Measurements from ENCODE around the gene SRXN1.
"Not testable (repeated sequence)": the region's sequence is repeated elsewhere in the genome, so short reads cannot be mapped to it uniquely, and the experiment has no call there.

SRXN1 gene

DNA sequence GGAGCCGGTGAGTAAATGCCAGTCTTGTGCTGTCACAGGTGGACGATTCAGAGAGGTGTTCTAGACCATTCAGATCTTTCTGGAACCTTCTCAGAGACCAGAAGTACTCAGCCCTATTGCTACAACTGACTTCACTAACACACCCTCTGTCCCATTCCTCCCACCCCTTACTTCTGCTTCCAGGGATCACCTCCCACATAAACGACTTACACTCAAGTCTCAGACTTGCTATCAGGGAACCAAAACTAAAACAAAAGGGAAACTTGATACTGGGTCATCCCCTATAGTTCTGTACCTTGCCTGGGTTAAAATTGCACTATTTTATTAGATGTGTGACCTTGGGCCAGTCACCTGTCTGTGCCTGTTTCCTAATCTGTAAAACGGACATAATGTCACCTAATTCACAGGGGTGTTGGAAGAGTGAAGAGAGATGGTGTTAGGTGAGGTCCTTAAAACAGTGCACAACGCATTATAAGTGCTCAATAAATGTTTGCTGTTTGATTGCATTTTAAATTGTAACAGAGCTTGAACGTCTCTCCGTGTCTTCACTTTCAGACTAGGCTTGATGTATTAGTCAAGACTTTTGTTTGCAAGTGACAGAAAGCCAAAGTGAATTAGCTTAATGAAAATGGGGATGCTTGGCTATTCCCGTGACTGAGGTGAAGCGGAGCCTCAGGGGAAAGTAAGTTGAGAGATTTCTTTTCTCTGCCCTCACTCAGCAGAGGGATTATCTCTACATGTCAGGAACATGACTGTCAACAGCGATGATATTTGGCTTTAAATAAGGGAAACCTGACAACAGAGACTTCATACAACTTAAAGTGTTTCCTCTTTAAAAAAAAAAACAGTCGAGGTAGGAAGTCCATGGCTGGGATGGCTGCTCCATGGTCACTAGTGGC lies 3.0 kb upstream of the SRXN1 start:
- no peak for DNase-seq (ENCODE audit: low read depth in 2 of 2)

DNA sequence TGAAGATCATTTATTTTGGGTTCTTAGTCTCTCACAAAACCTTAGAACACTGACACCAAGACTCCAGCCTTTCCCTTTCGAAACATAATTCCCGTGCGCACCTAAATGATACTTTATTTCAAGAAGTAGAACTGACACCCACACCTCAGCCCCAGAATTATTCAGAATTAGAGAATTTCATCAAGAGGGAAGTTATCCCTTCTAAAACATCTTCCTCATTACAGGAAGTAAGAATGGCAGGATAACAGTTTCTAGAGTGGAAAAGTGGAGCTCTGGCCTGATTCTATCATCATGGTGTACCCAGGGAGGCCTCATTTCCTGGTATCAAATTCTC lies 1.4 kb upstream of the SRXN1 start:
- no peak for DNase-seq (ENCODE audit: low read depth in 2 of 2)

DNA sequence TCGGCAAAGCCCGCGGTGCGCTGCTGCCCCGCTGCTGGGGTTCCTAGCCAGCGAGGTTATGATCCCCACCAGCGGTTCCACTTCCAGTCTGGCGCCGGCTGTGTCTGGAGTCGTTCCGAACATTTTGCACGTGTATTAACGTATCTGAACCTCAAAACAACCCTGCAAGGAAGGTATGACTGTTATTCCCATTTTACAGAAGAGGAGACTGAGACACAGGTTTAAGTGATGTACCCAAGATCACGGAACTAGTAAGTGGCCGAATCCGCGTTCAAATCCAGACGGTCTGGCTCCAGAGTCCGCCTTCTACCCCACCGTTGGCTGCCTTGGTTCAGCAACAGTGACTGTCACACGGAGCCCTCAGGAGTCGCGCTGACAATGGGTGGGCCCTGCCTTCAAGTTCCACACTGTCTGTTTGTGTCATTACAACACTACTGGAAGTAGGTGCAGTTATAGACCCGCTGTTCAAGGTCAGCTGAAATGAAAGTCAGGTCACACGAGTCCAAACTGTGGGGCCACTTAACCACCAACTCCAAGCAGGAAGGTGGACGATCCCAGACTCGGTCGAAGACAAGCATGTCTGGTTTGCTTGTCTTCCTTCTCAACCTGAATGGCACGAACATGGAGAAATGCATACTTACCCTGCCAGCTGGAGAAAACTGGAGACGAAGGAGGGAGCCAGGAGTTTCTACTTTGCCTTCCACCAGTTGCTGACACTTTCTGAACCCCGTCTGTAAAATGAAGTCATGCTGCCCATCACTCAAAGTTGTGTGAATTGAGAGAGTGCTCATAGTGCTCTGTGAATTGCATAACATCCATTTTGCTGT lies 803 bp upstream of the SRXN1 start:
- DNase-seq (ENCODE audit: low read depth in 2 of 2) = no peak

DNA sequence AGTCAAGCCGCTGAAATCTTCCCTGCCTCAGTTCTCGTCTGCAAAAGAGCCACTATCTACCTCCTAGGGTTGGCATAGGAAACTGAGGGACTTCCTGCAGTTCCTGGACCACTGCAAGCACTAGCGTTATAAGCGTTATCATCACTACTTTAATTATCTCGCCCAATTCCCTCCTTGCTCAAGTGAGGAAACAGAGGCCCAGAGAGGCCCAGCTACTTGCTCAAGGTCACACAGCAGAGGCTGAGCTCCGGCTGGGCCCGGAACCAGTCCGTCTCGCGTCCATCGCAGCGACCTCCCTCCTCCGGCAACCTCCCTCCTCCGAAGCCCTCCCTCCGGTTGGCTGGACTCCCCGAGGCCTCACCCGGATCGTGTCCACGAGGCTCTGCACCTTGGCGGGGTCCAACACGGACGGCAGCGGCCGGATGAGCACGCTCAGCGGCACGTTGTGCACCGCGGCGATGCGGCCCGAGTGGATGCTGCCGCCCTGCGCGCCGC lies 338 bp downstream of the SRXN1 start:
- DNase-seq (ENCODE audit: low read depth in 2 of 2) = no peak

DNA sequence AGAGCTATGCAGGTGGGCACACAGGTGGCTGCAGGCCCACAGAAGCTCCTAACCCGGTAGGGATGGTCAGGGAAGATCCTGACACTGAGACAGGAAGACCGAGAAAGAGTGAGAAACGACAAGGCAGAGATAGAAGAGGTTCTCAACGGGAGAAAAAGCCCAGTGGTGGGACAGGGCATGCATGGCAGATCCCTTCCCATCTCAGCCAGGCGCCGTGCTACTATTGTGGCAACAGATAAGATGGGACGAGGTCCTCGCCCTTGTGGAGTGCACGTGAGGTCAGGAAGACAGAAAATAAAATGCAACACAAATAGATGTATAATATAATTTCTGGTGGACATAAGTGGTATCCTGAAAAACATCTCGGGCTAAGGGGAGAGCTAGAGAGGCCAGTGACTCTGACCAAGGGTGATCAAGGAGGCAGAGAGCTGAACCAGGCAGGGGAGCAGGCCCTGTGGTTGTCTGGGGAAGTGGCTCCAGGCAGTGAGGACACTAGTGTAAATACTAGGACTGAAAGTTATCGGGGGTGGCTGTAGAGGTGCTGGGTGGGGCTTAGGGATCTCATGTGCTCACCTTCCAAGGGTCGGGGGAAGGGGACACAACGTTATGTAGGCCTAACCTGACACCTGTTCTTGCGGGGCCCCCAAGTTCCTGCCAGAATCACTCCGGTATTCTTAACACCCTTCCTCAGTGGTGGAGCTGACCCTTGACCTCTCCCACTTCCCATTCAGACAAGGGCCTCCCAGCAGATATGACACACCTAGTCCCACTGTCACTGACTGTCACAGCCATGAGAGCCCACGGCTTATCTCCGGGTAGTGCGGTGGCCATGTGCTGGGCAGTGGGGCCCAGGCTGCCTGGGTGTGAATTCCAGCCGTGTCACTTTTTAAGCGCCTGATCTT lies 1.0 kb downstream of the SRXN1 start:
- DNase-seq (ENCODE audit: low read depth in 2 of 2) = no peak

DNA sequence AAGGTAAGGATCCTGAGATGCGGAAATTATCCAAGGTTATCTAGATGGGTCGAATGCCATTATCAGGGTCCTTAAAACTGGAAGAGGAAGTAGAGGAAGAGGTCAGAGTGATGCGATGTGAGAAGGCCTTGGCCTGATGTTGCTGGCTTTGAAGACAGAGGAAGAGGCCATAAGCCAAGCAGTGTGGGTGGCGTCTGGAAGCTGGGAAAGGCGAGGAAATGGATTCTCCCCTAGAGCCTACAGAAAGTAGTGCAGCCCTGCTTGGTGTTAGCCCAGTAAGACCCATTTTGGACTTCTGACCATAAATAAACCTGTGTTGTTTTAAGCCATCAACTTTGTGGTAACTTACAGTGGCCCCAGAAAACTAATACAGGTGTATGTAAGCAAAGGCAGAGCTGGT lies 2.0 kb downstream of the SRXN1 start:
- no peak for DNase-seq (ENCODE audit: low read depth in 2 of 2)

DNA sequence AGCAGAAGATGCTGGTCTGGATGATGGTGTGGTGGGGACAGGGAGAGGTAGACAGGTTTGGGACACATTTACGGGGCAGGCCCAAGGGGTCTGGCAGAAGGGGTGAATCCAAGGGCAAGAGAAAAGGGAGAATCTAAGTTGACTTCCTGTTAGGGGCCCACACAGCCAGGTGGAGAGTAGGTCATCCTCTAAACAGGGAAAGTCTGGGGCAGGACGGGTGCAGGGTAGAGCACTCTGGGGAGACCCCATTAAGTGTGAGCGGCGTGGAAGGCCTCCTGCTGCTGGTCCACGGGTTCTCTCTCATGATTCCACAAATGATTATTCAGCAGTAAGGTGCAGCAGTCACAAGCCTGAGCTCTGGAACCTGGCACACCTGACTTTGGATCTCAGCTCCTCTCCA lies 2.7 kb downstream of the SRXN1 start:
- DNase-seq (ENCODE audit: low read depth in 2 of 2) = no peak

DNA sequence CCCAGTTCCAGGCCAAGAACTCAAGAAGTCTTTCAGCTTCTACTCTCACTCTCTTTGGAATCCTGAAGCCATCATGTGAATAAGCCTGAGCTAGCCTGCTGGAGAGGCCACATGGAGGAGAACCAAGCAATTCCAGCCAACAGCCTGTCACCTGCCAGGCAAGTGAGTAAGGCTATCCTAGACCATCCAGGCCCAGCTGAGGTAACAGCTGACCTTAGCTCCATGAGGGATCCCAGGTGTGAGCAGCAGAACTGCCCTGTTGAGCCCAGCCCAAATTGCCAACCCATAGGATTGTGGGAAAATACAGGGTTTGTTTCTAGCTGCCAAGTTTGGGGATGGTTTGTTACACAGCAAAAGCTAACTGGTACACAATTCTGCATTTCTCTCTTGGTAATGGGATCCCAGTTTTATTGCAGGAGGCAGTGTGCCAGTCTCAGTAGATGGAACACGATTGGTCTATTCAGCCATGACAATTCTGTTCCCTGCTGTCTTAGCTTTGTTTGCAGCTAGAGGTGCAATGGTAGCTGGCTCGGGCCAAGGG lies 5.5 kb downstream of the SRXN1 start:
- no peak for DNase-seq (ENCODE audit: low read depth in 2 of 2)

DNA sequence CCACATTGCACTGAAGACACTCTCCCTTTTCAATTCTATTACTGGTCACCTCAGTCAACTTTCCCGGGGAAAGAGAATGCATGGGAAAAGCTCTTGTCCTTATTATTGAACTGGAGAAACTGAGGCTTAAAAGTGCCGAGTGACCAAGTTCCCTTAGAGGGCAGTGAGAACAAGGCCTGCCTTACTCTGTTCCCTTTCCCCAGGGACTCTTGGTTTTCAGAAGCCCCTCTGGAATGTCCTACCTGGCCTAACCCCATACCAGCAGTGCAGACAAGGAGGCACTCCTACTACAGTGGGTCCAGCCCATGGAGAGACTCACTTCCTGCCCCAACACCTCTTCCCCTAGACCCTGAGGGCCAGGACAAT lies 6.1 kb downstream of the SRXN1 start:
- DNase-seq (ENCODE audit: low read depth in 2 of 2) = no peak

DNA sequence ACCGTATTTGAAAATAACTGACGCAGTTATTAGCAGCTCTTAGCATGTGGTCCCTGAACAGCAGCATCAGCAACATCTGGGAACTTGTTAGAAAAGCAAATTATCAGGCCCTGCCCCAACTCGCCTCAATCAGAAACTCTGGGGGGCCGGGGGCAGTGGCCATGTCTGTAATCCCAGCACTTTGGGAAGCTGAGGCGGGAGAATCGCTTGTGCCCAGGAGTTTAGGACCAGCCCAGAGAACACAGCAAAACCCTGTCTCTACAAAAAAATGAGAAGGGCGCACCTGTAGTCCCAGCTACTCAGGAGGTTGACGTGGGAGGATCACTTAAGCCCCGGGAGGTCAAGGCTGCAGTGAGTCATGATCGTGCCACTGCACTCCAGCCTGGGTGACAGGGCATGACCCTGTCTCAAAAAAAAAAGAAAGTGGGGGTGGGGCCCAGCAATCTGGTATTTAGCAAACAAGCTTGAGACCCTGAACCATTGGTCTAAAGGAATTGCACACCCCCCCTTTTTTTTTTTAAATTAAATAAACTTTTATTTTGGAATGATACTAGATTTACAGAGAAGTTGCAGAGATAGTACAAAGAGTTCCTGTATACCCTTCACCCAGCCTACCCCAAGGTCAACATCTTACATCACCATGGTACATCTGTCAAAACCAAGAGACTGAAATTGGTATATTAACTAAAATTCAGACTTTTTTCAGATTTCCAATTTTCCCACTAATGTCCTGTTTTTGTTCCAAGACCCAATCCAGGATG lies 6.7 kb downstream of the SRXN1 start:
- no peak for DNase-seq (ENCODE audit: low read depth in 2 of 2)

DNA sequence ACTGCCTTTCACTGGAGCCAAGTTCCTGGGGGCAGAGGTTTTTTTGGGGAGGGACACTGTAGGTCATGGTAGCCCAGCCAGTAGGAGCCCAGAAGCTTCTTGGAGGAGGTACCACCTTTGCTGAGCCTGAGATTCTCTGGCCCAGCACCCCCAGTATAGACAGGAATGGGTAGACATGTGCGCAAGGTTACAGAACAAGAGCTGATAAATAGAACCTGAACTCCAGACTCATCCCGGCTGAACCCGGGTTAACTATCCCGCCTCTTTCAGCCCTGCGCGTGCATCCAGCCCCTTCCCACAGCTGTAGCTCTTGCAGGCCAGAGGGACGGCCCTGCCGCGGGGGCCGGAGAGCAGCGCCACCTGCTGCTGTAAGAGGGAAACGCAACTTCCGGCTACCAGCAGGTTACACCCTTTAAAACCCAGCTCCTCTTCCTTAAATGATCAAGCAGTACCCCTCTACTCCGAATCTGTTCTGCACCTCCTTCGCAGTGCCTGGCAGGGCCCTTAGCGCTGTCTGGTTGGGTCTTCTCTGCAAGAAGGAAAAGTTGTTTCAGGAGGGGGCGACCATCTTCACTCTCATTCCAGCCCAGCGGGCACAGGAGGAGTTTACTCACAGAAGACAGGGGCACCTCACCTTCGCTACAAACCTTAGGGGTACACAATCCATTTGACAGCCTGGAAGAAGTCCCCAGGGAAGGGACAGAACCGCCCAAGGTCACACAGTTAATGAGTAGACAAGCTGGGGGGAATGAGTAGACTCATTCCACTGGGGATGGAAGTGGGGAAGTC lies 7.5 kb downstream of the SRXN1 start:
- peak; percentile 51 to 63 for DNase-seq (ENCODE audit: low read depth in 2 of 2)

DNA sequence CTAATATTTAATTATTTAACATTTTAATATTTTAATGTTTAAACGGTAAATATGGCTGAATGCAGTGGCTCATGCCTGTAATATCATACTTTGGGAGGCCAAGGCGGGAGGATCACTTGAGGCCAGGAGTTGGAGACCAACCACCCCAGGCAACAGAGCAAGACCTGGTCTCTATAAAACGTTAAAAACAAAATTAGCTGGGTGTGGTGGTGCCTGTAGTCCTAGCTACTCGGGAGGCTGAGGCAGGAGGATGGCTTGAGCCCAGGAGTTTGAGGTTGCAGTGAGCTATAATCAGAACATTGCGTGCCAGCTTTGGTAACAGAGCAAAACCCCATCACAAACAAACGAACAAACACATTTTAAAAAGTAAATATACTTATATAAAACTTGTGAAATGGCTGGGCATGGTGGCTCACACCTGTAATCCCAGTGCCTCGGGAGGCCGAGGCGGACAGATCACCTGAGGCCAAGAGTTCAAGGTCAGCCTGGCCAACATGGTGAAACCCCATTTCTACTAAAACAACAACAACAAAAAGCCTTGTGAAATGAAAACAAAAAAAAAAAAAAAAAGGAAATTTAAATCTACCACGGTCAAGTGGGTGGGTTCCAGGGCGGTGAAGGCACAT lies 8.2 kb downstream of the SRXN1 start:
- DNase-seq (ENCODE audit: low read depth in 2 of 2) = no peak

DNA sequence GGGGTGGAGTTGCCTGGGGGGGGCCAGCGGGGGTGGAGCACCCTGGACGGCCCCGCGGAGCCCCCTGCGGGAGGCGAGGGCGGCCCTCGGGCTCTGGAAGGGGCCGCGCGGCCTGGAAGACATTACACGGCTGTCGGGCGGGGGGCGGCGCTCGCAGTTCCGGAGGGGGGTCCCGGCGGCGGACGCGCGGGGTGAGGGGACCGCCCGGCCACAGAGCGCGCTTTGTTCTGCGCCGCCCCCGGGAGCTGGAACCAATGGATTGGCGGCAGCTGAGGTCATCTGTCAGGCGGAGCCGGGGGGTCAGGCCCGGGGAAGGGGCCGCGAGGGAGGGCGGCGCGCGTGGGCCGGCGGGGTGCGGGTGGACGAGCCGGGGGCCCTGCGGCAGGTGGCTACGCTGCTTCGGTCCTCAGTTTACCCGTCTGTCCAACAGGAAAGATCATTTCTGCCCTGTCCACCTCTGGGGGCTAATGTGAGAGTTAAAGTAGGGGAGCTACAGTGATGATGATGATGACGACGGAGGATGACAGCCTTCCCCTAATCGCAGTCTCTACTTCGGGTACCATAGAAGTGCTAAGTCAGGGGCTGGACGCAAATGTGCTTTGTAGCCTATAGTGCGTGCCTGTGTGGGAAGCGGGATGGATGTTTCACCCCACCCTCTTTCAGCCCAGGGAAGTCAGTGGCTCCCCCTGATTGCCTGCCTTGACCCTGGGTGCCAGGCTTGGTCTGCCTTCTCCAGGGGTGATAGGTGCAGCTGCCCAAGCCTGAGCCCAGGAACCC lies 10.4 kb downstream of the SRXN1 start:
- DNase-seq (ENCODE audit: low read depth in 2 of 2) = no peak

DNA sequence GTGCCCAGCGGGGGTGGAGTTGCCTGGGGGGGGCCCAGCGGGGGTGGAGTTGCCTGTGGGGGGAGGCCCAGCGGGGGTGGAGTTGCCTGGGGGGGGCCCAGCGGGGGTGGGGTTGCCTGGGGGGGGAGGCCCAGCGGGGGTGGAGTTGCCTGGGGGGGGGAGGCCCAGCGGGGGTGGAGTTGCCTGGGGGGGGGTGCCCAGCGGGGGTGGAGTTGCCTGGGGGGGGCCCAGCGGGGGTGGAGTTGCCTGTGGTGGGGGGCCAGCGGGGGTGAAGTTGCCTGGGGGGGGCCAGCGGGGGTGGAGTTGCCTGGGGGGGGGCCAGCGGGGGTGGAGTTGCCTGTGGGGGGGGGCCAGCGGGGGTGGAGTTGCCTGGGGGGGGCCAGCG lies 11.0 kb downstream of the SRXN1 start:
- DNase-seq (ENCODE audit: low read depth in 2 of 2) = not testable (repeated sequence)

DNA sequence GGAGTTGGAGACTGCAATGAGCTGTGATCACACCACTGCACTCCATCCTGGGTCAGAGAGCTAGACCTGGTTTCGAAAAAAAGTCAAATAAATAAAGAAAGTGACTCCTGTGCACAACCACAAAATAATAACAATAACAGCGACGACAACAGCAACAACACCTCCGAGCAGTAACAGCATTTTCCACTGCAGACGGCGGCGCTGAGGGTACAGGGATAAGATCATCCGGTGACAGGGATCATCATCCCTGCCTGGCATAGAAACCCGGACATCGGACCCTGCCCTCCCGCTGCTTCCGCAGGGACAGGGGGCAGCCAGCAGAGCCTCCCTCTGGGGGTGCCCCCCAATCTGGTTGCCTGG lies 11.5 kb downstream of the SRXN1 start:
- no peak for DNase-seq (ENCODE audit: low read depth in 2 of 2)

DNA sequence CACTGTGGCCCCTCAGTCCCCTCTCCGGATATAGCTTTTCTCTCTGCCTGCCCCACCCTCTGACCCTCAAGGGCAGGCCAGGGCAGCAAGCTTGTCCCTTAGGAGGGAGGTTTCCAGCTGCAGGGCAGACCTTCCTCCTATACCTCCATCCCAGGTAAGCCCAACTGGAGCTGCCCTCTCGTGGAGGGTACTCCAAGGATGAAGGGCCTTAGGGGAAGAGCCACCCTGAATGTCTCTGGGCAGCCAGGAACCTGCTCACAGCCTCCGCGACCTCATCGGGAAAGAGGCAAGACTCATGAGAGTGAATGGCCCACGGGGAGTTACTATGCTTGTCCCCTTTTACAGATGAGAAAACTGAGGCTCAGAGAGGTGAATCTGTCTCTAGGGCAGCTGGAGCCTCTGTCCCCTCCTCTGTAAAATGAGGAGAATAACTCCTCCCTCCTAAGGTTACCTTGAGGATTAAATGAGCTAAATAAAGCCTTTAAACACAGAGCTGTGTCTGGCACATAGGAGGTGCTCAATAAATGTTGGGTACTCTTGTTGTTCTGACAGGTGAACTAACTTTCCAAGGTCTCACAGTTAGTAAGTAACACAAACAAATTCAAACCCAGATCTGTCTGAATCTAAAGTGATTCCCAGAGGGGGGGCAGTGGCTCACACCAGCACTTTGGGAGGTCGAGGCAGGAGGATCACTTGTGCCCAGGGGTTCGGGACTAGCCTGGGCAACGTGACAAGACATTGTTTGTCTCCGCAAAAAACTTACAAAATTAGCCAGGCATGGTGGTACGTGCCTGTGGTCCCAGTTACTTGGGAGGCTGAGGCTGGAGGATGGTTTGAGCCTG lies 12.1 kb downstream of the SRXN1 start:
- no peak for DNase-seq (ENCODE audit: low read depth in 2 of 2)

DNA sequence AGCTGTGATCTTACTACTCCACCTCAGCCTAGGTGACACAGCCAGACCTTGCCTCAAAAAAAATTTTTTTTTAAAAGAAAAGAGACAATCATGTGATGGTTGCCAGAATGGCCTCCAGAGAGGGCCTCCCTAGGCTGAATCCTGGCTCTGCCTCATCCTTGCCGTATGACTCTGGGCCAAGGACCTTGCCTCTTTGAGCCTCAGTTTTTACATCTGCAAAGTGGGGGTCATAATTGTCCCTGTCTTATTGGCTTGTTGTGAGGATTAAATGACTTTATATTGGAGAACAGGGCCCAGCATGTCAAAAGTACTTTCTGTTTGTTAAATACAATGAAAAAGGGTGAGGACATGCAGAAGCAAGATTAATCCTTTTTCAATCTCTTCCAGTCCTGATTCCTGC lies 14.4 kb downstream of the SRXN1 start:
- DNase-seq (ENCODE audit: low read depth in 2 of 2) = no peak

DNA sequence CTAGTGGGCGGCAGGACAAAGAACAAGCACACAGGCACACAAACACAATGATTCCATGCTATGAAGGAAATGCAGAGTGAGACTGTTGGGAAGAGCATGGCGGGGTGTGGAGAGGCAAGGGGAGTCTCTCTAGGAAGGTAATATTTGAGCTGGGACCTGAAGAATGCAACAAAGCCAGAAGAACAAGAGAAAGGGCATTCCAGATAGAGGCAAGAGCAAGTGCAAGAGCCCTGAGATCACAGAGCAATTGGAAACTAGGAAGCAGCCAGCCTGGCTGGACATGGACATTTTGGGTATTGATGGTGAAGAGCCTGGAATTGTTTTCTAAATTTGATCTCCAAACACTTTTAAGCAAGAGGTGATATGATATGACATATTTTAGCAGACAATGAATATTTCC lies 15.4 kb downstream of the SRXN1 start:
- DNase-seq (ENCODE audit: low read depth in 2 of 2) = no peak

Data from stimulated activated CD8-positive, alpha-beta memory T cell treated with anti-CD3 and anti-CD28 coated beads, Interleukin-2, amount 100 ng/mL, for 48 hours (primary cell).